Measurements from ENCODE around the gene TAS2R50. TPM values are rescaled to one million over a fixed set of nuclear protein-coding genes. Genes with fewer than 3 reads are reported as not detected.

The TAS2R50 gene
- total RNA-seq = 2.3 and 6.8 TPM in 2 replicates

GRCh38 chr12:10986812-10987211 is at the start of gene TAS2R50:
TAS2R50 (minus strand) TSS chr12:10986912; CDS start chr12:10986860, 52 bp downstream.

GRCh38 chr12:11031307-11031706 is 44.6 kb upstream of the TAS2R50 start, which contains the start of gene TAS2R31:
TAS2R31 (minus strand) TSS chr12:11031407; CDS start chr12:11031335, 72 bp downstream.

GRCh38 chr12:11022520-11022919 is 35.8 kb upstream of the TAS2R50 start, which contains the start of gene TAS2R19:
TAS2R19 (minus strand) TSS chr12:11022620; CDS start chr12:11022571, 49 bp downstream.

GRCh38 chr12:10998204-10998603 is 11.5 kb upstream of the TAS2R50 start, which contains the start of gene TAS2R20:
TAS2R20 (minus strand) TSS chr12:10998304; CDS start chr12:10997875, 429 bp downstream.

GRCh38 chr12:10939163-10939562 is 47.5 kb downstream of the TAS2R50 start, which contains the start of gene TAS2R14:
TAS2R14 (minus strand) TSS chr12:10939263; CDS start chr12:10939207, 56 bp downstream.

Other genes starting within 250 kb of the TAS2R50 start
- not detected in 2 replicates for gene TAS2R7, start 184.3 kb downstream of the TAS2R50 start, total RNA-seq
- 0.29 TPM in 1 of 2 replicates, not detected in the other for gene TAS2R8, start 179.6 kb downstream of the TAS2R50 start, total RNA-seq
- gene TAS2R9, start 176.7 kb downstream of the TAS2R50 start, total RNA-seq = not detected in 2 replicates
- gene TAS2R10, start 160.6 kb downstream of the TAS2R50 start, total RNA-seq = 0.99 and 1.6 TPM in 2 replicates
- 0.73 and 3.0 TPM in 2 replicates for gene PRR4, start 137.4 kb downstream of the TAS2R50 start, total RNA-seq
- 10.8 and 25.5 TPM in 2 replicates for gene PRH1, start 102.7 kb downstream of the TAS2R50 start, total RNA-seq
- gene TAS2R13, start 77.3 kb downstream of the TAS2R50 start, total RNA-seq = 1.3 and 4.7 TPM in 2 replicates
- not detected in 2 replicates for gene PRH2, start 57.7 kb downstream of the TAS2R50 start, total RNA-seq
- gene TAS2R14, start 47.6 kb downstream of the TAS2R50 start, total RNA-seq = 2.3 and 4.1 TPM in 2 replicates
- 2.8 and 5.1 TPM in 2 replicates for gene TAS2R20, start 11.4 kb upstream of the TAS2R50 start, total RNA-seq
- 4.5 and 9.6 TPM in 2 replicates for gene TAS2R19, start 35.7 kb upstream of the TAS2R50 start, total RNA-seq
- gene TAS2R31, start 44.5 kb upstream of the TAS2R50 start, total RNA-seq = 5.1 and 9.2 TPM in 2 replicates
- 2.0 and 6.3 TPM in 2 replicates for gene TAS2R46, start 75.4 kb upstream of the TAS2R50 start, total RNA-seq
- 0.33 and 2.3 TPM in 2 replicates for gene TAS2R43, start 105.4 kb upstream of the TAS2R50 start, total RNA-seq
- 3.6 and 9.0 TPM in 2 replicates for gene TAS2R30, start 147.7 kb upstream of the TAS2R50 start, total RNA-seq
- gene SMIM10L1, start 184.3 kb upstream of the TAS2R50 start, total RNA-seq = 6.0 and 6.8 TPM in 2 replicates
- not detected in 2 replicates for gene TAS2R42, start 200.0 kb upstream of the TAS2R50 start, total RNA-seq